HL-60 (cell line): ENCODE measurements around the gene RANBP3.

ENCODE experiments used
- DNase-seq, 2 experiments: peaks; one replicate each; pipeline ENCODE4 v3.0.0-alpha.2; 2010 to 2020; ENCODE audit warnings: low read depth in 1 of 2, low spot score in 1 of 2
- H3K27ac ChIP-seq: fragments of 250-450 bp; sonication (Bioruptor Pico); replicated peaks from 2 replicates; pipeline ENCODE4 v1.5.1; 2020; ENCODE audit warnings: mild to moderate bottlenecking, moderate library complexity
- H3K27me3 ChIP-seq: fragments of 250-450 bp; sonication (Bioruptor Pico); 2 replicates; pipeline ENCODE4 v1.5.1; 2021; ENCODE audit warnings: mild to moderate bottlenecking, moderate library complexity; ENCODE audit not compliant: insufficient read depth, poor library complexity, severe bottlenecking
- H3K4me3 ChIP-seq: replicated peaks from 2 replicates; pipeline ENCODE4 v1.5.1; 2011; ENCODE audit warnings: mild to moderate bottlenecking, control low read depth, low read length; ENCODE audit not compliant: insufficient read depth
- CTCF ChIP-seq: IDR thresholded peaks from one replicate; pipeline ENCODE4 v1.5.1; 2011; ENCODE audit warnings: low read length, control low read depth, inconsistent platforms; ENCODE audit not compliant: insufficient read depth
- GABPA ChIP-seq: IDR thresholded peaks from 2 replicates; pipeline ENCODE4 v1.6.1; 2012; ENCODE audit warnings: low read depth
- POLR2AphosphoS5 ChIP-seq: IDR thresholded peaks from 2 replicates; pipeline ENCODE4 v1.6.1; 2012; ENCODE audit warnings: low read depth
- REST ChIP-seq: IDR thresholded peaks from 2 replicates; pipeline ENCODE4 v1.6.1; 2012; ENCODE audit warnings: low read depth; ENCODE audit not compliant: insufficient replicate concordance
- SPI1 ChIP-seq: IDR thresholded peaks from 2 replicates; pipeline ENCODE4 v1.6.1; 2012; ENCODE audit warnings: low read depth, mild to moderate bottlenecking, borderline replicate concordance

The RANBP3 gene

GRCh38 chr19:5870986-5871394, 107.0 kb downstream of the RANBP3 start:
- no peak overlapping the region for H3K27ac ChIP-seq
- DNase-seq, result no peak
- no peak overlapping the region for H3K4me3 ChIP-seq
- TF ChIP-seq CTCF, result no peak
- no peak for TF ChIP-seq GABPA
- no peak for TF ChIP-seq POLR2AphosphoS5
- no peak for TF ChIP-seq SPI1
- TF ChIP-seq REST, result no peak
- H3K27me3 ChIP-seq, result no peaks in the 10 kb centered on the region

DNA sequence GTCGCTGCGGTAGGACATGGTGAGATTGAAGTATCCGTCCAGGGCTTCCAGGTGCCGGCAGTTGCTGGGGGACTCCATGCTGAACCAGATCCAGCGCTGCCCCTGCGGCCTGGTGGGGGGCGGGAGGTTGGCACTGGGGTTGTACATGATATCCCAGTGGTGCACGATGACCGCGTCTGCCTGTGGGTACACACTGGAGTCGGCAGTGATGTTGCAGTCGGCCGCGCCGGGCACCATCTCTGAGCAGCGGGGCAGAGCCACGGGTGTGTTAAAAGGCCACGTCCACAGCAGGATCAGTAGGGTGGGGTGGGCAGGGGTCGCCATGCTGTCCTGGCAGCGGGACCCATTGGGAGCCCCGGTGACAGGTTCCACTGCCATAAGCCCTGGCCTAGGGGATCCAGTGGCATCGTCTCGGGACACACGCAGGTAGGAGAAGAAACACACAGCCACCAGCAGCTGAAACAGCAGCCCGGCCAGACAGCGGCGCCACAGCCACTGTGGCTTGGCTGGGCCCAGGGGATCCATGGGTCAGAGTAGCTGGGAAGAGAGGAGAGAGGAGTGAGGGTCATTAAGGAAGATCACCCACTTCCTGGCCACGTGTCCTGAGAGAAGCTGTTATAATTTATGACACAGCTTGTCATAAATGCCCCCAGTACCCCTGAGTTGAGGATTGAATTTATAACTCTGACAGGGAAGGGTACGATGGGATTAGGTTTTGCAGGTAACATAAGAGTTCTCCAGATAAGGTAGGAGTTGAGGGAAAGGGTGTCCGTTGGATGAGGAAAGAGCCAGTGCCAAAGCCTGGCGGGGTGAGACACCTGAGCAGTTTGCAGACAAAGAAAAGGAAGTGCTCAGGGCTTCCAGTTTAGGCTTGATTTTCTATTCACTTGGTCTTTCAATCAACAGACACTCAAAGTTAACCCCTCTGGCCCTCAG, 110.5 kb downstream of the RANBP3 start:
- Histone ChIP-seq H3K27me3 (no peaks in the 10 kb centered on the region), H3K4me3 (no peak overlapping the region), H3K27ac (no peak overlapping the region)
- no peak for DNase-seq
- TF ChIP-seq SPI1, result peak; percentile 24; the same call in 1 of the 2 replicates
- TF ChIP-seq CTCF, result no peak
